GM23338 (cell line): ENCODE results near the gene NCAPD2. TPM values are rescaled to one million over a fixed set of nuclear protein-coding genes. Genes with fewer than 3 reads are reported as not detected.
A peak's percentile ranks its signal among the peaks of the same experiment; 100 is the strongest.

Experiments used
- ATAC-seq: fragments of 200-7000 bp; cut with Tn5 transposase; 3 replicates; pipeline ENCODE4 v1.9.1; 2020
- DNase-seq: peaks from one replicate; pipeline ENCODE4 v3.0.0-alpha.2; 2015; ENCODE audit warnings: low spot score
- H2AFZ ChIP-seq: fragments of 200-600 bp; sonication (generic); 2 replicates; pipeline ENCODE4 v1.8.0; 2016; ENCODE audit warnings: antibody characterized with exemption, mild to moderate bottlenecking, moderate library complexity
- H3F3A ChIP-seq: fragments of 200-600 bp; sonication (generic); replicated peaks from 2 replicates; pipeline ENCODE4 v1.8.0; 2017; ENCODE audit warnings: antibody characterized with exemption, mixed run types, low read depth
- H3K27ac ChIP-seq: fragments of 200-600 bp; sonication (generic); 2 replicates; pipeline ENCODE4 v1.6.1; 2016; ENCODE audit warnings: low read depth
- H3K27me3 ChIP-seq: fragments of 200-600 bp; sonication (generic); 2 replicates; pipeline ENCODE4 v1.8.0; 2016; ENCODE audit warnings: mild to moderate bottlenecking, mixed run types, moderate library complexity; ENCODE audit not compliant: insufficient read depth
- H3K36me3 ChIP-seq: fragments of 200-600 bp; sonication (generic); 2 replicates; pipeline ENCODE4 v1.8.0; 2016; ENCODE audit warnings: mild to moderate bottlenecking; ENCODE audit not compliant: insufficient read depth
- H3K4me1 ChIP-seq: fragments of 200-600 bp; sonication (generic); 2 replicates; pipeline ENCODE4 v1.8.0; 2016; ENCODE audit warnings: mild to moderate bottlenecking, moderate library complexity; ENCODE audit not compliant: insufficient read depth
- H3K4me2 ChIP-seq: fragments of 200-600 bp; sonication (generic); 2 replicates; pipeline ENCODE4 v1.7.1; 2017; ENCODE audit warnings: mixed run types
- H3K4me3 ChIP-seq: fragments of 200-600 bp; sonication (generic); 2 replicates; pipeline ENCODE4 v1.6.1; 2016; ENCODE audit warnings: mixed run types
- H3K79me2 ChIP-seq: fragments of 200-600 bp; sonication (generic); replicated peaks from 2 replicates; pipeline ENCODE4 v1.8.0; 2017; ENCODE audit warnings: mild to moderate bottlenecking; ENCODE audit not compliant: insufficient read depth
- H3K9me2 ChIP-seq: fragments of 200-600 bp; sonication (generic); 2 replicates; pipeline ENCODE4 v1.8.0; 2017; ENCODE audit not compliant: insufficient read depth
- H4K20me1 ChIP-seq: fragments of 200-600 bp; sonication (generic); replicated peaks from 2 replicates; pipeline ENCODE4 v1.8.0; 2017; ENCODE audit warnings: mild to moderate bottlenecking; ENCODE audit not compliant: insufficient read depth
- H3K27ac Mint-ChIP-seq: 2 replicates; pipeline ENCODE4 v1.8.0; 2020; ENCODE audit warnings: inconsistent platforms, mild to moderate bottlenecking, moderate library complexity, mixed read lengths
- H3K27me3 Mint-ChIP-seq: 3 replicates; pipeline ENCODE4 v1.8.0; 2022; ENCODE audit warnings: low read depth, mild to moderate bottlenecking, moderate library complexity, mixed read lengths, inconsistent platforms; ENCODE audit not compliant: insufficient read depth, poor library complexity
- H3K36me3 Mint-ChIP-seq: 3 replicates; pipeline ENCODE4 v1.8.0; 2021; ENCODE audit warnings: low read depth, mild to moderate bottlenecking, inconsistent platforms, moderate library complexity, mixed read lengths
- H3K4me1 Mint-ChIP-seq: 3 replicates; pipeline ENCODE4 v1.8.0; 2020; ENCODE audit warnings: mild to moderate bottlenecking, inconsistent platforms, mixed read lengths
- H3K4me3 Mint-ChIP-seq: 3 replicates; pipeline ENCODE4 v1.8.0; 2021; ENCODE audit warnings: moderate library complexity, mild to moderate bottlenecking, inconsistent platforms, mixed read lengths
- H3K9me3 Mint-ChIP-seq: 3 replicates; pipeline ENCODE4 v1.8.0; 2020; ENCODE audit warnings: moderate library complexity, mild to moderate bottlenecking, inconsistent platforms, mixed read lengths
- CREB1 ChIP-seq: fragments of 250-450 bp; sonication (Bioruptor Pico); IDR thresholded peaks from 2 replicates; pipeline ENCODE4 v1.5.0; 2020; ENCODE audit warnings: low read depth, mild to moderate bottlenecking, moderate library complexity
- CTCF ChIP-seq, 2 experiments: fragments of 200-600 bp in 1 of 2; sonication (generic) in 1 of 2; conservative IDR thresholded peaks; 2 replicates each; pipeline versions ENCODE4 v1.5.1 to v1.6.1; 2016 to 2017; ENCODE audit warnings: antibody characterized with exemption in 2 of 2, low read depth in 2 of 2, mild to moderate bottlenecking in 2 of 2, moderate library complexity in 1 of 2
- EZH2 ChIP-seq: fragments of 200-600 bp; sonication (generic); IDR thresholded peaks from one replicate; pipeline ENCODE4 v1.8.0; 2017; ENCODE audit warnings: antibody characterized with exemption, mild to moderate bottlenecking, low read depth; ENCODE audit not compliant: unreplicated experiment
- EZH2phosphoT487 ChIP-seq: fragments of 200-600 bp; sonication (generic); IDR thresholded peaks from one replicate; pipeline ENCODE4 v1.8.1; 2018; ENCODE audit warnings: antibody characterized with exemption; ENCODE audit not compliant: unreplicated experiment
- JUNB ChIP-seq: IDR thresholded peaks from one replicate; pipeline ENCODE4 v1.6.1; 2016; ENCODE audit warnings: antibody characterized with exemption; ENCODE audit not compliant: unreplicated experiment
- NANOG ChIP-seq: IDR thresholded peaks from 2 replicates; pipeline ENCODE4 v1.6.1; 2016; ENCODE audit warnings: antibody characterized with exemption, borderline replicate concordance
- POLR2AphosphoS5 ChIP-seq: IDR thresholded peaks from 2 replicates; pipeline ENCODE4 v1.6.1; 2016; ENCODE audit warnings: antibody characterized with exemption, low read depth
- ZNF114 ChIP-seq: fragments of 250-450 bp; sonication (Bioruptor Pico); IDR thresholded peaks from 2 replicates; pipeline ENCODE4 v1.5.0; 2020; ENCODE audit warnings: mild to moderate bottlenecking, moderate library complexity
- ZNF331 ChIP-seq: fragments of 250-450 bp; sonication (Bioruptor Pico); IDR thresholded peaks from 2 replicates; pipeline ENCODE4 v1.5.0; 2020; ENCODE audit warnings: low read depth, mild to moderate bottlenecking, moderate library complexity
- polyA plus RNA-seq: library from polyadenylated mRNA; unstranded; fragments of >200 nt; fragmentation: Nextera tagmentation; extraction: Ambion mirVana; gene quantifications from 2 replicates; pipeline ENCODE4 v1.2.1, GENCODE V29; 2016
- total RNA-seq: library from RNA; depleted of rRNA; stranded (reverse); fragments of >200 nt; shearing (Covaris generic); gene quantifications from 2 replicates; pipeline ENCODE4 v1.2.3, GENCODE V29; 2014
- TF ChIP-seq, protein P1 (sequence below): IDR thresholded peaks from 2 replicates; pipeline ENCODE4 v1.6.1; 2016; ENCODE audit warnings: antibody characterized with exemption
- TF ChIP-seq, protein P2 (sequence below): IDR thresholded peaks from one replicate; pipeline ENCODE4 v1.6.1; 2018; ENCODE audit warnings: antibody characterized with exemption; ENCODE audit not compliant: unreplicated experiment

NCAPD2 gene
- total and polyA plus RNA-seq, 2 experiments from 2014 or later, result 34.2 to 217 TPM

- Histone ChIP-seq H3K27ac (no peak overlapping the region), H3K4me1 (peaks cover 14% of the 10 kb centered on the region), H3K4me2 (no peak overlapping the region; the same call in 1 of the 2 replicates), H3K9me2 (no peaks in the 10 kb centered on the region), H2AFZ (no peak overlapping the region), H3K79me2 (peaks cover 3% of the 10 kb centered on the region), H3K27me3 (no peaks in the 10 kb centered on the region), H4K20me1 (peaks cover 14% of the 10 kb centered on the region), H3K4me3 (no peak overlapping the region; the same call in 1 of the 2 replicates), H3K36me3 (peaks cover 21% of the 10 kb centered on the region), H3F3A (peaks cover 50% of the 10 kb centered on the region)
- TF ChIP-seq CTCF (conservative IDR thresholded peaks at IDR 0.05; ENCODE audit: low read depth in 2 of 2) (no peak), JUNB (no peak), NANOG (no peak), POLR2AphosphoS5 (no peak), CREB1 (CRISPR knock-in tag) (no peak), EZH2phosphoT487 (no peak), ZNF331 (CRISPR knock-in tag) (no peak)
- peaks cover 10% of the 10 kb centered on the region; the same call in 2 of the 3 replicates for H3K9me3 Mint-ChIP-seq
- H3K27ac Mint-ChIP-seq, result no peak overlapping the region; the same call in 1 of the 2 replicates
- peaks cover 44% of the 10 kb centered on the region for H3K4me1 Mint-ChIP-seq
- H3K27me3 Mint-ChIP-seq, result peaks cover 44% of the 10 kb centered on the region
- peaks cover 69% of the 10 kb centered on the region for H3K36me3 Mint-ChIP-seq
- H3K4me3 Mint-ChIP-seq, result no peak overlapping the region; the same call in 2 of the 3 replicates
- DNase-seq (no peak), ATAC-seq (no peak)
Measured at GRCh38 chr12:6541371-6542165, 47.7 kb downstream of the NCAPD2 start.

DNA sequence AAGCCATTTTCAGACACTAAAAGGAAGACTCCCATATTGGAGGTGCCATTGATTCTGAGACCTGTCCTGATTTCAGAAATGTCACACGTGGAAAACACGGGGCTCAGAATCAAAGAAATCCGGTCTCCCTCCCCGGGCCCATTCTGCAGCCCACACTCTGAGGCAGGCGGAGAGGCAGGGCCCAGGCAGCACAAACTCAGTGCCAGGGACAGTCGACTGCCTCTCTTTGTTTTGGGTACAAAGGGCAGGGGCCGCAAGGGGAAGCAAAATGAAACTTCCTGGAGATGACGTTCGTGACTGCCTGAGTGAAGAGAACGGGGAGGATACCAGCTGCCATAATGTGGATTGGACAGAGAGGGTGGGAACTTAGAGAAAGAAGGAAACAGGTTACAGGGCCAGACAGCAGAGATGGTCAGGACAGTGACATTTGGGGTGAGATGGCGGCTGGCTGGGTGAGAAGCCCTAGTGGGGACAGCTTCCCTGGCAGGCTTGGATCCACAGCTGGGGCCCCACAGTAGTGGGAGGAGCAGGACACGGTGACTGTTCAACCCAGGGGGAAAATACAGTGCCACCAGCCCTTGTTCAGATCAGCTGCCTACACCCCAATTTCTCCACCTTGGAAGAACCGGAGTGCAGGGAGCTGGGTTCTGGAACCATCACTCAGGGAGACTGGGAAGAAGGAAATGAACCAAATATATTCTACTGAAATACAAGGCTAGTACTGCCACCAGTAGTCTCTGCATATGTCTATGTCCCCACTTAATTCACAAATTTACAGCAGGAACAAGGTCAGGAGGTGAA, 48.5 kb downstream of the NCAPD2 start:
- Mint-ChIP-seq H3K4me1 (peaks cover 38% of the 10 kb centered on the region), H3K4me3 (no peak overlapping the region; the same call in 2 of the 3 replicates), H3K27me3 (peaks cover 36% of the 10 kb centered on the region), H3K9me3 (peaks cover 7% of the 10 kb centered on the region; the same call in 2 of the 3 replicates), H3K27ac (peak overlapping the region; percentile 0; the same call in 1 of the 2 replicates), H3K36me3 (peaks cover 69% of the 10 kb centered on the region)
- Histone ChIP-seq H3K27ac (no peak overlapping the region), H4K20me1 (peaks cover 14% of the 10 kb centered on the region), H3K79me2 (no peaks in the 10 kb centered on the region), H3K4me1 (peaks cover 13% of the 10 kb centered on the region), H2AFZ (no peak overlapping the region), H3K27me3 (no peaks in the 10 kb centered on the region), H3K36me3 (peaks cover 13% of the 10 kb centered on the region), H3K9me2 (no peaks in the 10 kb centered on the region), H3K4me2 (no peak overlapping the region), H3F3A (peaks cover 42% of the 10 kb centered on the region), H3K4me3 (no peak overlapping the region)
- no peak for DNase-seq
- ATAC-seq, result no peak
- TF ChIP-seq POLR2AphosphoS5 (no peak), NANOG (no peak), CREB1 (CRISPR knock-in tag) (no peak), CTCF (conservative IDR thresholded peaks at IDR 0.05; ENCODE audit: low read depth in 2 of 2) (no peak), ZNF114 (CRISPR knock-in tag) (no peak), EZH2phosphoT487 (no peak), EZH2 (no peak)
- TF ChIP-seq, protein P1, sequence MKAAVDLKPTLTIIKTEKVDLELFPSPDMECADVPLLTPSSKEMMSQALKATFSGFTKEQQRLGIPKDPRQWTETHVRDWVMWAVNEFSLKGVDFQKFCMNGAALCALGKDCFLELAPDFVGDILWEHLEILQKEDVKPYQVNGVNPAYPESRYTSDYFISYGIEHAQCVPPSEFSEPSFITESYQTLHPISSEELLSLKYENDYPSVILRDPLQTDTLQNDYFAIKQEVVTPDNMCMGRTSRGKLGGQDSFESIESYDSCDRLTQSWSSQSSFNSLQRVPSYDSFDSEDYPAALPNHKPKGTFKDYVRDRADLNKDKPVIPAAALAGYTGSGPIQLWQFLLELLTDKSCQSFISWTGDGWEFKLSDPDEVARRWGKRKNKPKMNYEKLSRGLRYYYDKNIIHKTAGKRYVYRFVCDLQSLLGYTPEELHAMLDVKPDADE, result no peak
- TF ChIP-seq, protein P2, sequence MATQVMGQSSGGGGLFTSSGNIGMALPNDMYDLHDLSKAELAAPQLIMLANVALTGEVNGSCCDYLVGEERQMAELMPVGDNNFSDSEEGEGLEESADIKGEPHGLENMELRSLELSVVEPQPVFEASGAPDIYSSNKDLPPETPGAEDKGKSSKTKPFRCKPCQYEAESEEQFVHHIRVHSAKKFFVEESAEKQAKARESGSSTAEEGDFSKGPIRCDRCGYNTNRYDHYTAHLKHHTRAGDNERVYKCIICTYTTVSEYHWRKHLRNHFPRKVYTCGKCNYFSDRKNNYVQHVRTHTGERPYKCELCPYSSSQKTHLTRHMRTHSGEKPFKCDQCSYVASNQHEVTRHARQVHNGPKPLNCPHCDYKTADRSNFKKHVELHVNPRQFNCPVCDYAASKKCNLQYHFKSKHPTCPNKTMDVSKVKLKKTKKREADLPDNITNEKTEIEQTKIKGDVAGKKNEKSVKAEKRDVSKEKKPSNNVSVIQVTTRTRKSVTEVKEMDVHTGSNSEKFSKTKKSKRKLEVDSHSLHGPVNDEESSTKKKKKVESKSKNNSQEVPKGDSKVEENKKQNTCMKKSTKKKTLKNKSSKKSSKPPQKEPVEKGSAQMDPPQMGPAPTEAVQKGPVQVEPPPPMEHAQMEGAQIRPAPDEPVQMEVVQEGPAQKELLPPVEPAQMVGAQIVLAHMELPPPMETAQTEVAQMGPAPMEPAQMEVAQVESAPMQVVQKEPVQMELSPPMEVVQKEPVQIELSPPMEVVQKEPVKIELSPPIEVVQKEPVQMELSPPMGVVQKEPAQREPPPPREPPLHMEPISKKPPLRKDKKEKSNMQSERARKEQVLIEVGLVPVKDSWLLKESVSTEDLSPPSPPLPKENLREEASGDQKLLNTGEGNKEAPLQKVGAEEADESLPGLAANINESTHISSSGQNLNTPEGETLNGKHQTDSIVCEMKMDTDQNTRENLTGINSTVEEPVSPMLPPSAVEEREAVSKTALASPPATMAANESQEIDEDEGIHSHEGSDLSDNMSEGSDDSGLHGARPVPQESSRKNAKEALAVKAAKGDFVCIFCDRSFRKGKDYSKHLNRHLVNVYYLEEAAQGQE, result no peak
